Measurements from ENCODE around the gene SPRR2D. TPM values are rescaled to one million over a fixed set of nuclear protein-coding genes. Genes with fewer than 3 reads are reported as not detected.
"Not testable (repeated sequence)": the region's sequence is repeated elsewhere in the genome, so short reads cannot be mapped to it uniquely, and the experiment has no call there.

Gene SPRR2D
- polyA plus RNA-seq, 3 donors = not detected

GRCh38 chr1:153021829-153022228 lies 19.1 kb downstream of the SPRR2D start:
- DNase-seq (ENCODE audit: low read depth in 3 of 3, low spot score in 2 of 3) = not testable (repeated sequence)

GRCh38 chr1:153011235-153011758 lies 29.6 kb downstream of the SPRR2D start:
- DNase-seq (ENCODE audit: low read depth in 3 of 3, low spot score in 2 of 3) = not testable (repeated sequence)

- DNase-seq (ENCODE audit: low read depth in 3 of 3, low spot score in 2 of 3) = no peak
Observed at GRCh38 chr1:153001382-153001781, 39.5 kb downstream of the SPRR2D start, which contains the start of gene SPRR3. Gene SPRR3, plus strand, starts transcription at chr1:153001749. Its CDS starts 1,272 bp downstream, at chr1:153003021.

- no peak for DNase-seq (ENCODE audit: low read depth in 3 of 3, low spot score in 2 of 3)
Observed at GRCh38 chr1:153000294-153000693, 40.6 kb downstream of the SPRR2D start.

GRCh38 chr1:152999818-153000217 lies 41.1 kb downstream of the SPRR2D start:
- DNase-seq (ENCODE audit: low read depth in 3 of 3, low spot score in 2 of 3) = no peak

- no peak for DNase-seq (ENCODE audit: low read depth in 3 of 3, low spot score in 2 of 3)
Observed at GRCh38 chr1:152998476-152998875, 42.4 kb downstream of the SPRR2D start.

GRCh38 chr1:152997901-152998300 lies 43.0 kb downstream of the SPRR2D start:
- DNase-seq (ENCODE audit: low read depth in 3 of 3, low spot score in 2 of 3) = no peak

GRCh38 chr1:152996633-152997400 lies 44.1 kb downstream of the SPRR2D start:
- DNase-seq (ENCODE audit: low read depth in 3 of 3, low spot score in 2 of 3) = no peak

- DNase-seq (ENCODE audit: low read depth in 3 of 3, low spot score in 2 of 3) = no peak
Observed at GRCh38 chr1:152995842-152996241, 45.1 kb downstream of the SPRR2D start.

GRCh38 chr1:152993186-152993585 lies 47.7 kb downstream of the SPRR2D start:
- no peak for DNase-seq (ENCODE audit: low read depth in 3 of 3, low spot score in 2 of 3)

Other genes starting within 250 kb of the SPRR2D start
- gene LCE1D, start 244.4 kb downstream of the SPRR2D start, polyA plus RNA-seq (ENCODE audit: insufficient read length in 3 of 3) = not detected
- not detected for gene LCE1C, start 234.5 kb downstream of the SPRR2D start, polyA plus RNA-seq (ENCODE audit: insufficient read length in 3 of 3)
- not detected for gene LCE1B, start 229.1 kb downstream of the SPRR2D start, polyA plus RNA-seq (ENCODE audit: insufficient read length in 3 of 3)
- not detected for gene LCE1A, start 213.6 kb downstream of the SPRR2D start, polyA plus RNA-seq (ENCODE audit: insufficient read length in 3 of 3)
- not detected for gene LCE6A, start 198.3 kb downstream of the SPRR2D start, polyA plus RNA-seq (ENCODE audit: insufficient read length in 3 of 3)
- gene LCE7A, start 181.1 kb downstream of the SPRR2D start, polyA plus RNA-seq (ENCODE audit: insufficient read length in 3 of 3) = not detected
- not detected for gene SMCP, start 162.8 kb downstream of the SPRR2D start, polyA plus RNA-seq (ENCODE audit: insufficient read length in 3 of 3)
- under 1 TPM in 2 of 3 donors, not detected in 1; 0.21 to 0.42 TPM for gene IVL, start 132.6 kb downstream of the SPRR2D start, polyA plus RNA-seq (ENCODE audit: insufficient read length in 3 of 3)
- not detected for gene SPRR5, start 93.9 kb downstream of the SPRR2D start, polyA plus RNA-seq (ENCODE audit: insufficient read length in 3 of 3)
- not detected for gene SPRR4, start 70.5 kb downstream of the SPRR2D start, polyA plus RNA-seq (ENCODE audit: insufficient read length in 3 of 3)
- gene SPRR1A, start 57.0 kb downstream of the SPRR2D start, polyA plus RNA-seq (ENCODE audit: insufficient read length in 3 of 3) = not detected
- gene SPRR3, start 39.4 kb downstream of the SPRR2D start, polyA plus RNA-seq (ENCODE audit: insufficient read length in 3 of 3) = under 1 TPM in 1 of 3 donors, not detected in 2; 0.21 TPM
- gene SPRR1B, start 9.9 kb downstream of the SPRR2D start, polyA plus RNA-seq (ENCODE audit: insufficient read length in 3 of 3) = not detected
- not detected for gene SPRR2A, start 16.4 kb upstream of the SPRR2D start, polyA plus RNA-seq (ENCODE audit: insufficient read length in 3 of 3)
- not detected for gene SPRR2B, start 30.5 kb upstream of the SPRR2D start, polyA plus RNA-seq (ENCODE audit: insufficient read length in 3 of 3)
- not detected for gene SPRR2E, start 53.4 kb upstream of the SPRR2D start, polyA plus RNA-seq (ENCODE audit: insufficient read length in 3 of 3)
- not detected for gene SPRR2F, start 72.4 kb upstream of the SPRR2D start, polyA plus RNA-seq (ENCODE audit: insufficient read length in 3 of 3)
- gene SPRR2G, start 109.8 kb upstream of the SPRR2D start, polyA plus RNA-seq (ENCODE audit: insufficient read length in 3 of 3) = not detected
- not detected for gene LELP1, start 162.3 kb upstream of the SPRR2D start, polyA plus RNA-seq (ENCODE audit: insufficient read length in 3 of 3)
- gene PRR9, start 176.5 kb upstream of the SPRR2D start, polyA plus RNA-seq (ENCODE audit: insufficient read length in 3 of 3) = not detected
- not detected for gene LORICRIN, start 218.6 kb upstream of the SPRR2D start, polyA plus RNA-seq (ENCODE audit: insufficient read length in 3 of 3)